ENCODE results near the gene SPATA2L.
"Not testable (repeated sequence)": the region's sequence is repeated elsewhere in the genome, so short reads cannot be mapped to it uniquely, and the experiment has no call there.

SPATA2L gene

DNA sequence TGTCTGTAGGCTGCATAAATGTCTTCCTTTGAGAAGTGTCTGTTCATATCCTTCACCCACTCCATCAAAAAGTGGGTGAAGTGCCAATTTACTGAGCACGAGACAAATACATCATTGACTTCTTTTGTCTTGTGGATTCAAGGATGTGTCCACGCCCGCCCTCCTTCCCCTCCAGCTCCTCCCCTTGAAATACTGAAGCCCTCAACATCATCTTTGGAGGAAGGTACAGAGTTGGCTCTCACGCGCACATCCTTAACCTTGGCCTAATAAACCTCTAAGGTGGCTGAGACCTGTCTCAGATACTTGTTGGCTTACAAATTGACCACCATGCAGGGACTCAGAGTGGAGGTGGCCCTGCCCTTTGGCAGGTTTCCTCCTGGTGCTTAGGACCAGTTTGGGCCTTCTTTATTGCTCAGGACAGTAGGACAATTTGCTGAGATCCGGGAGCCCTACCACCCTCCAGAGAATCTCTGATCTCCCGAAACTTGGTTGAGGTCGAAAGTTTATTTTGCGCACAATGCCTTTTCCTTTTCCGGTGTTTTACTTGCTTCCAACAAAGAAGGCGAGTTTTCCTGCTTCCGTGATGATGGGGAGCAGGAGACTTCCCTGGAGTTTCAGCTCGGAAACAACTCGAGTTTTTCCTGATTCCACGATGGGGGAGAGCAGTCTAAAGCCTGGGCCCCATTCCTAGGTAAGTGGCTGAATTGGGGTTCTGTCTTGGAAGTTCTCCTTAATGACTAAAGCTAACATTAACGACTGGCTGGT, 29.1 kb downstream of the SPATA2L start:
- Histone ChIP-seq H3K36me3 (ENCODE audit: low read length) (no peaks in the 10 kb centered on the region), H3K79me2 (ENCODE audit: insufficient read depth, low read length) (no peaks in the 10 kb centered on the region), H3F3A (ENCODE audit: insufficient read depth) (no peaks in the 10 kb centered on the region), H2AFZ (ENCODE audit: low read depth, low read length, severe bottlenecking) (no peak overlapping the region), H3K9me2 (replicated peaks; ENCODE audit: insufficient read depth, low read length) (no peaks in the 10 kb centered on the region), H4K20me1 (ENCODE audit: low read depth, low read length) (no peaks in the 10 kb centered on the region), H3K9me3 (ENCODE audit: insufficient read depth, low read length) (no peaks in the 10 kb centered on the region), H3K27me3 (ENCODE audit: low read length) (no peaks in the 10 kb centered on the region), H3K9ac (ENCODE audit: low read length) (no peak overlapping the region), H3K4me2 (ENCODE audit: low read depth, low read length, poor library complexity, severe bottlenecking) (no peak overlapping the region), H3K4me3 (ENCODE audit: insufficient read depth, low read length, poor library complexity, severe bottlenecking) (no peak overlapping the region), H3K27ac (ENCODE audit: low read depth, low read length) (no peak overlapping the region)
- TF ChIP-seq, protein P1, sequence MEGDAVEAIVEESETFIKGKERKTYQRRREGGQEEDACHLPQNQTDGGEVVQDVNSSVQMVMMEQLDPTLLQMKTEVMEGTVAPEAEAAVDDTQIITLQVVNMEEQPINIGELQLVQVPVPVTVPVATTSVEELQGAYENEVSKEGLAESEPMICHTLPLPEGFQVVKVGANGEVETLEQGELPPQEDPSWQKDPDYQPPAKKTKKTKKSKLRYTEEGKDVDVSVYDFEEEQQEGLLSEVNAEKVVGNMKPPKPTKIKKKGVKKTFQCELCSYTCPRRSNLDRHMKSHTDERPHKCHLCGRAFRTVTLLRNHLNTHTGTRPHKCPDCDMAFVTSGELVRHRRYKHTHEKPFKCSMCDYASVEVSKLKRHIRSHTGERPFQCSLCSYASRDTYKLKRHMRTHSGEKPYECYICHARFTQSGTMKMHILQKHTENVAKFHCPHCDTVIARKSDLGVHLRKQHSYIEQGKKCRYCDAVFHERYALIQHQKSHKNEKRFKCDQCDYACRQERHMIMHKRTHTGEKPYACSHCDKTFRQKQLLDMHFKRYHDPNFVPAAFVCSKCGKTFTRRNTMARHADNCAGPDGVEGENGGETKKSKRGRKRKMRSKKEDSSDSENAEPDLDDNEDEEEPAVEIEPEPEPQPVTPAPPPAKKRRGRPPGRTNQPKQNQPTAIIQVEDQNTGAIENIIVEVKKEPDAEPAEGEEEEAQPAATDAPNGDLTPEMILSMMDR (IDR thresholded peaks at IDR 0.05; ENCODE audit: insufficient read depth, low read length, poor library complexity, severe bottlenecking) = no peak
- TF ChIP-seq EZH2phosphoT487 (conservative IDR thresholded peaks at IDR 0.05; ENCODE audit: low read length) = no peak

DNA sequence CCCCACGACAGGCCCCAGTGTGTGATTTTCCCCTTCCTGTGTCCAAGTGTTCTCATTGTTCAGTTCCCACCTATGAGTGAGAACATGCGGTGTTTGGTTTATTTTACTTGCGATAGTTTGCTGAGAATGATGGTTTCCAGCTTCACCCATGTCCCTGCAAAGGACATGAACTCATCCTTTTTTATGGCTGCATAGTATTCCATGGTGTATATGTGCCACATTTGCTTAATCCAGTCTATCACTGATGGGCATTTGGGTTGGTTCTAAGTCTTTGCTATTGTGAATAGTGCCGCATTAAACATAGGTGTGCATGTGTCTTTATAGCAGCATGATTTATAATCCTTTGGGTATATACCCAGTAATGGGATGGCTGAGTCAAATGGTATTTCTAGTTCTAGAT, 29.9 kb downstream of the SPATA2L start:
- H3K9me3 ChIP-seq (ENCODE audit: insufficient read depth, low read length); H3K9me2 ChIP-seq (replicated peaks; ENCODE audit: insufficient read depth, low read length); H3K36me3 ChIP-seq (ENCODE audit: low read length); H2AFZ ChIP-seq (ENCODE audit: low read depth, low read length, severe bottlenecking); H3K4me3 ChIP-seq (ENCODE audit: insufficient read depth, low read length, poor library complexity, severe bottlenecking); H3K27ac ChIP-seq (ENCODE audit: low read depth, low read length); H3F3A ChIP-seq (ENCODE audit: insufficient read depth); H3K9ac ChIP-seq (ENCODE audit: low read length); H3K4me2 ChIP-seq (ENCODE audit: low read depth, low read length, poor library complexity, severe bottlenecking); H3K27me3 ChIP-seq (ENCODE audit: low read length); H4K20me1 ChIP-seq (ENCODE audit: low read depth, low read length); H3K79me2 ChIP-seq (ENCODE audit: insufficient read depth, low read length): not testable (repeated sequence)

DNA sequence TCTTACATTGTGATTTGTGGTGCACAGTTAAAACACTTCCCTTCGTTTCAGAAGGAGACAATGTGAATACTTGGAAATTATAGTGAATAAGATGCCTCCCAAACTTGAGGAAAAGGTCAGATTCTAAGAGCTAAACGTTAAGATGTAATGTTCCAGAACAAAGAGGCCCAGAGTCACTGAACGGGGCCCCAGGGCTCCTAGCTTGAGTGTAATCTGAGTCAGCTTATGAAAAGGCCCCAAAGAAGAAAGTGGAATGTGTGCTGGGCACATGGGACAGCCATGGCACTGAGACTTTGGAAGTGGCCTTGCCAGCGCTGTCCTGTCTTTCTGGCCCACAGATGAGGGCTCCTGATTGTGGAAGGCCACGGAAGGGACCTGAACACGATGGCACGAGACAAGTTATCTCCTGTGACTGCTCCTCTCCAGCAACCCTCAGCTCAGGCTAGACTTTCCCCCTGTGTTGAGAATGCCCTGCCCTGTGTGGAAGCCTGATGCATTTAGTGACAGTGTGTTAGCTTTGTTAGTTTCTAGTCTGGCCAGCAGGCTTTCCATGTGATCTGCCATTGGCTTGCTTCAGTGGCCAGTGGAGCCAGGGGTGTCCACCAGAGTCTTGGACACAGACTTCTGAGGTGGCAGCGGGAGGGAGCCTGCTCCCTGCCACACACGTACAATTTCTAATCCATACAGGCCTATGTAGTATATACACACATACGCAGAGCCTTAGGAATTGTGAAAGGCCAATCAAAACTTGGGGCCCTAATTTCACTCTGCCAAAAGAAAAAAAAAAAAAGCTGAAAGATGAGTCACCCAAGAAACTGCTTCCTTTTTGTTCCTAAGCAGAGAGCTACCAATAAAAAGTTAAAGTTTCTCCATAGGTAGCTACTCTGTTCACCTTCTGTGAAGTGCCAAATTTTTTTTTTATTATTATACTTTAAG, 30.7 kb downstream of the SPATA2L start:
- Histone ChIP-seq H3K27me3 (ENCODE audit: low read length) (no peaks in the 10 kb centered on the region), H3K4me2 (ENCODE audit: low read depth, low read length, poor library complexity, severe bottlenecking) (no peak overlapping the region), H3K79me2 (ENCODE audit: insufficient read depth, low read length) (no peaks in the 10 kb centered on the region), H3K9me3 (ENCODE audit: insufficient read depth, low read length) (peaks cover 5% of the 10 kb centered on the region; the same call in 1 of the 2 replicates), H3K4me3 (ENCODE audit: insufficient read depth, low read length, poor library complexity, severe bottlenecking) (no peak overlapping the region), H3K9me2 (replicated peaks; ENCODE audit: insufficient read depth, low read length) (no peaks in the 10 kb centered on the region), H3K9ac (ENCODE audit: low read length) (no peak overlapping the region), H3K36me3 (ENCODE audit: low read length) (no peaks in the 10 kb centered on the region), H4K20me1 (ENCODE audit: low read depth, low read length) (no peaks in the 10 kb centered on the region), H3K27ac (ENCODE audit: low read depth, low read length) (no peak overlapping the region), H3F3A (ENCODE audit: insufficient read depth) (no peaks in the 10 kb centered on the region), H2AFZ (ENCODE audit: low read depth, low read length, severe bottlenecking) (no peak overlapping the region)
- TF ChIP-seq EZH2phosphoT487 (conservative IDR thresholded peaks at IDR 0.05; ENCODE audit: low read length) = no peak
- TF ChIP-seq, protein P1 (IDR thresholded peaks at IDR 0.05; ENCODE audit: insufficient read depth, low read length, poor library complexity, severe bottlenecking) = no peak
